Gastroesophageal sphincter (tissue), 3 donors: ENCODE measurements around the gene CCT3.
"Not testable (repeated sequence)": the region's sequence is repeated elsewhere in the genome, so short reads cannot be mapped to it uniquely, and the experiment has no call there.

ENCODE experiments used
- POLR2A ChIP-seq, 2 donors: fragments of 450-650 bp; IDR thresholded peaks; one replicate each; pipeline ENCODE4 v1.6.1; 2017; ENCODE audit warnings: antibody characterized with exemption in 2 of 2, mild to moderate bottlenecking in 2 of 2, moderate library complexity in 1 of 2
- TF ChIP-seq, protein P1 (sequence below), 4 experiments: fragments of 200-600 bp in 2 of 4; fragments of 450-650 bp in 2 of 4; sonication (generic) in 1 of 4; IDR thresholded peaks; one replicate each; pipeline ENCODE4 v1.5.1; 2017 to 2019; ENCODE audit warnings: antibody characterized with exemption in 4 of 4, mild to moderate bottlenecking in 2 of 4, moderate library complexity in 2 of 4

DNA sequence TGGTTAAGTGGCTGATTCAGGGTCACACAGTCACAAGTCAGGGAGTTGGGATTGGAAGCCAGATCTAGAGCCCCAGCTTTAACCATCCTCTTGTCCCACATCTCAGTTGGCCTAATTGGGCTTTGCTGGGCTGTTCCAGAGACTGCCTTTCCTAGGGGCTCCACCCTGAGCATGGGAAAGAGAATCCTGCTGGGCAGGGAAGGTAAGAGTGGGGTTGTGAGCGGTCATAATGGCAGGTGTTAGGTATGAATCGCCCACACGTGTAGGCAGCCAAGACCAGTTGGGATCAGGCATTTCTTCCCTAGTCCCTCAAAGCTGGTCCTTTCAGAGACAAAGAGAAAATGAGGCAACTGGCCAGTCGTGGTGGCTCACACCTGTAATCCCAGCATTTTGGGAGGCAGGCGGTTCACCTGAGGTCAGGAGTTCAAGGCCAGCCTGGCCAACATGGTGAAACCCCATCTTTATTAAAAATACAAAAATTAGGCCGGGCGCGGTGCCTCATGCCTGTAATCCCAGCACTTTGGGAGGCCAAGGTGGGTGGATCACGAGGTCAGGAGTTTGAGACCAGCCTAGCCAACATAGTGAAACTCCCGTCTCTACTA is 31.7 kb upstream of the CCT3 start:
- TF ChIP-seq, protein P1, sequence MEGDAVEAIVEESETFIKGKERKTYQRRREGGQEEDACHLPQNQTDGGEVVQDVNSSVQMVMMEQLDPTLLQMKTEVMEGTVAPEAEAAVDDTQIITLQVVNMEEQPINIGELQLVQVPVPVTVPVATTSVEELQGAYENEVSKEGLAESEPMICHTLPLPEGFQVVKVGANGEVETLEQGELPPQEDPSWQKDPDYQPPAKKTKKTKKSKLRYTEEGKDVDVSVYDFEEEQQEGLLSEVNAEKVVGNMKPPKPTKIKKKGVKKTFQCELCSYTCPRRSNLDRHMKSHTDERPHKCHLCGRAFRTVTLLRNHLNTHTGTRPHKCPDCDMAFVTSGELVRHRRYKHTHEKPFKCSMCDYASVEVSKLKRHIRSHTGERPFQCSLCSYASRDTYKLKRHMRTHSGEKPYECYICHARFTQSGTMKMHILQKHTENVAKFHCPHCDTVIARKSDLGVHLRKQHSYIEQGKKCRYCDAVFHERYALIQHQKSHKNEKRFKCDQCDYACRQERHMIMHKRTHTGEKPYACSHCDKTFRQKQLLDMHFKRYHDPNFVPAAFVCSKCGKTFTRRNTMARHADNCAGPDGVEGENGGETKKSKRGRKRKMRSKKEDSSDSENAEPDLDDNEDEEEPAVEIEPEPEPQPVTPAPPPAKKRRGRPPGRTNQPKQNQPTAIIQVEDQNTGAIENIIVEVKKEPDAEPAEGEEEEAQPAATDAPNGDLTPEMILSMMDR (IDR thresholded peaks at IDR 0.05), result not testable (repeated sequence)
- not testable (repeated sequence) for TF ChIP-seq POLR2A (IDR thresholded peaks at IDR 0.05)
